ENCODE measurements around the gene AMBRA1. TPM values are rescaled to one million over a fixed set of nuclear protein-coding genes. Genes with fewer than 3 reads are reported as not detected.

The AMBRA1 gene
- total and polyA plus RNA-seq, 12 donors, result 5.2 to 23.3 (median 16.0) TPM

- ATAC-seq (no peak), DNase-seq (no peak)
- intact Hi-C loops (cut with DNase I), result no loop called here
- H3K9me3 ChIP-seq, result no peaks in the 10 kb centered on the region
- no peak for TF ChIP-seq CTCF (IDR thresholded peaks at IDR 0.05)
- H3K4me3 ChIP-seq, result no peak overlapping the region
- peaks cover 0 to 94% (median 26%) of the 10 kb centered on the region in 9 donors for H3K36me3 ChIP-seq
- no peaks in the 10 kb centered on the region for H3K27me3 ChIP-seq
- 86 to 88% methylated on average over 6 of the region's 6 CpGs for WGBS, 2 donors
- H3K4me1 ChIP-seq, result peaks cover 0 to 7% (median 0%) of the 10 kb centered on the region in 9 donors
- no peak overlapping the region for H3K27ac ChIP-seq
Measured at GRCh38 chr11:46628961-46629360, 35.1 kb upstream of the AMBRA1 start.

- intact Hi-C loops (cut with DNase I), result no loop called here
- Histone ChIP-seq H3K4me1 (peaks cover 0 to 10% (median 0%) of the 10 kb centered on the region in 9 donors), H3K4me3 (no peak overlapping the region), H3K36me3 (peaks cover 0 to 97% (median 27%) of the 10 kb centered on the region in 9 donors), H3K27me3 (no peaks in the 10 kb centered on the region), H3K27ac (no peak overlapping the region), H3K9me3 (no peaks in the 10 kb centered on the region)
- no peak for DNase-seq
- TF ChIP-seq CTCF (IDR thresholded peaks at IDR 0.05), result no peak
- ATAC-seq, result no peak
- WGBS, 2 donors, result 96 to 98% methylated on average over 3 of the region's 3 CpGs
Measured at GRCh38 chr11:46625406-46625805, 31.6 kb upstream of the AMBRA1 start.

- Histone ChIP-seq H3K36me3 (peaks cover 0 to 46% (median 3%) of the 10 kb centered on the region in 9 donors), H3K9me3 (no peaks in the 10 kb centered on the region), H3K27ac (peak overlapping the region in 1 of 10 donors; percentile 98), H3K4me1 (peaks cover 0 to 57% (median 39%) of the 10 kb centered on the region in 9 donors), H3K27me3 (no peaks in the 10 kb centered on the region), H3K4me3 (peak overlapping the region in 7 of 10 donors; percentile 74 to 100 (median 98))
- DNase-seq (no peak), ATAC-seq (no peak)
- WGBS, 2 donors, result 56 to 78% methylated on average over 6 of the region's 6 CpGs
- TF ChIP-seq CTCF (IDR thresholded peaks at IDR 0.05), result no peak
- intact Hi-C loops (cut with DNase I), result loop anchor here in 4 of 10 donors (5.0 to 10.0 kb wide), 4 partner anchors 48 to 234 kb away; partner anchors contain the start of genes MDK (in 3 of the 4) and CHRM4 (in 1 of the 4)
Measured at GRCh38 chr11:46618837-46619236, 25.0 kb upstream of the AMBRA1 start.

GRCh38 chr11:46617972-46618314, 24.1 kb upstream of the AMBRA1 start:
- intact Hi-C loops (cut with DNase I), result loop anchor here in 4 of 10 donors (1.0 to 10.0 kb wide), 5 partner anchors 49 to 233 kb away; partner anchors contain the start of genes MDK (in 3 of the 4), ARHGAP1 (in 2 of the 4) and CHRM4 (in 1 of the 4)
- no peak for ATAC-seq
- Histone ChIP-seq H3K4me3 (peak overlapping the region; percentile 74 to 100 (median 98)), H3K36me3 (peaks cover 0 to 37% (median 3%) of the 10 kb centered on the region in 9 donors), H3K4me1 (peaks cover 0 to 57% (median 39%) of the 10 kb centered on the region in 9 donors), H3K27me3 (no peaks in the 10 kb centered on the region), H3K9me3 (no peaks in the 10 kb centered on the region), H3K27ac (peak overlapping the region; percentile 77 to 98 (median 94))
- no peak for TF ChIP-seq CTCF (IDR thresholded peaks at IDR 0.05)
- DNase-seq, result no peak
- WGBS, 2 donors, result 1 to 4% methylated on average over 9 of the region's 9 CpGs
